Heart right ventricle (tissue), 16 donors: ENCODE measurements around the gene FAM149A. TPM values are rescaled to one million over a fixed set of nuclear protein-coding genes. Genes with fewer than 3 reads are reported as not detected.

Experiments used
- ATAC-seq, 8 donors: fragments of 200-7000 bp; cut with Tn5 transposase; one replicate each; pipeline ENCODE4 v1.9.1; 2020; ENCODE audit warnings: mild to moderate bottlenecking in 8 of 8, moderate library complexity in 8 of 8, moderate number of reproducible peaks in 1 of 8
- DNase-seq, 2 donors: peaks; one replicate each; pipeline ENCODE4 v3.0.0-alpha.2; 2020
- H3K27ac ChIP-seq, 10 donors: fragments of 200-600 bp; sonication (generic) in 2 of 10; one replicate each; pipeline versions ENCODE4 v1.5.0 to v1.8.0; 2020 to 2022; ENCODE audit warnings: mild to moderate bottlenecking in 3 of 10
- H3K27me3 ChIP-seq, 7 donors: fragments of 200-600 bp; one replicate each; pipeline ENCODE4 v1.8.0; 2021 to 2022; ENCODE audit warnings: mild to moderate bottlenecking in 2 of 7
- H3K36me3 ChIP-seq, 9 donors: fragments of 200-600 bp; sonication (generic) in 1 of 9; one replicate each; pipeline versions ENCODE4 v1.5.0 to v1.8.0; 2020 to 2022; ENCODE audit warnings: mild to moderate bottlenecking in 2 of 9
- H3K4me1 ChIP-seq, 9 donors: fragments of 200-600 bp; sonication (generic) in 1 of 9; one replicate each; pipeline versions ENCODE4 v1.5.0 to v1.8.0; 2020 to 2022; ENCODE audit warnings: mild to moderate bottlenecking in 4 of 9
- H3K4me3 ChIP-seq, 10 donors: fragments of 200-600 bp; sonication (generic) in 2 of 10; one replicate each; pipeline versions ENCODE4 v1.5.0 to v1.8.0; 2020 to 2022; ENCODE audit warnings: mild to moderate bottlenecking in 7 of 10, moderate library complexity in 2 of 10
- H3K9me3 ChIP-seq, 11 donors: fragments of 200-600 bp in 10 of 11; sonication (generic) in 2 of 11; one replicate each; pipeline versions ENCODE4 v1.5.0 to v1.8.0; 2013 to 2022; ENCODE audit warnings: mild to moderate bottlenecking in 2 of 11, control low read depth in 1 of 11, moderate library complexity in 1 of 11
- WGBS, 2 donors: extraction: QIAGEN DNeasy Blood & Tissue Kit; methylation state at CpG; one replicate each; pipeline ENCODE4 v1.1.7; 2013; ENCODE audit warnings: inconsistent platforms in 1 of 2; 5-methylcytosine and 5-hydroxymethylcytosine counted together
- intact Hi-C, 10 donors: fragments of 100-400 bp; cut with DNase I; formaldehyde crosslinking; loops; one replicate each; pipeline versions ENCODE4 v1.11.1 to v1.14.2; 2022
- polyA plus RNA-seq, 2 donors: library from polyadenylated mRNA; stranded (reverse); fragments of 200-250 nt; gene quantifications; one replicate each; pipeline ENCODE4 v1.2.3, GENCODE V29; 2013
- total RNA-seq, 10 donors: library from RNA; stranded (reverse); fragmentation: NEBNext Ultra II Directional in 3 of 10; extraction: Animal tissue kit (Norgen Biotek cat#: 25700) in 3 of 10; gene quantifications; one replicate each; pipeline versions ENCODE4 v1.2.1 to v1.2.4, GENCODE V29; 2021 to 2023
- TF ChIP-seq, protein P1 (sequence below), 9 donors: fragments of 200-600 bp; sonication (generic) in 2 of 9; IDR thresholded peaks; one replicate each; pipeline versions ENCODE4 v1.5.0 to v1.8.0; 2021 to 2022; ENCODE audit warnings: antibody characterized with exemption in 9 of 9, mild to moderate bottlenecking in 5 of 9, moderate library complexity in 1 of 9
- donor health status: Arrhythmogenic right ventricular cardiomyopathy.
- donor health status: ischemic (EF 13 %, LVEDD 7.1; RV severe dilation, severe dysfunction).
- donor health status: healthy with polysubstance abuse.
- donor health status: DM: no; HTN: yes; CAD: no.
- donor health status: DM: no; HTN: no; CAD: no.
- donor health status: ischemic (EF 25% LVEDD 6.9; RV normal size, moderate dysfunction).
- donor health status: ischemic (EF 25% LVEDD 5.7; RV mildly dilated, moderate dysfunction).
- donor health status: healthy.
- donor health status: DM: yes; HTN: yes; CAD: no.
- donor health status: Ischemic cardiomyopathy.
- donor health status: ischemic (EF 35%, LVEDD 5.7; RV mildly dilated, moderate dysfunction).
- donor health status: nonischemic (EF 11% LVEDD 7.7; RV severe dilation, severe dysfunction).
- donor health status: DM: yes; HTN: yes; CAD: no.
- donor health status: PGD.
- donor health status: ischemic (EF 29% LVEDD 5.4; RV normal size, mild dysfunction).
- donor health status: nonischemic (EF 23%, LVEDD 6.1; RV moderate dilation, normal function).

Gene FAM149A
- total and polyA plus RNA-seq, 12 donors = 1.2 to 13.7 (median 9.8) TPM

DNA sequence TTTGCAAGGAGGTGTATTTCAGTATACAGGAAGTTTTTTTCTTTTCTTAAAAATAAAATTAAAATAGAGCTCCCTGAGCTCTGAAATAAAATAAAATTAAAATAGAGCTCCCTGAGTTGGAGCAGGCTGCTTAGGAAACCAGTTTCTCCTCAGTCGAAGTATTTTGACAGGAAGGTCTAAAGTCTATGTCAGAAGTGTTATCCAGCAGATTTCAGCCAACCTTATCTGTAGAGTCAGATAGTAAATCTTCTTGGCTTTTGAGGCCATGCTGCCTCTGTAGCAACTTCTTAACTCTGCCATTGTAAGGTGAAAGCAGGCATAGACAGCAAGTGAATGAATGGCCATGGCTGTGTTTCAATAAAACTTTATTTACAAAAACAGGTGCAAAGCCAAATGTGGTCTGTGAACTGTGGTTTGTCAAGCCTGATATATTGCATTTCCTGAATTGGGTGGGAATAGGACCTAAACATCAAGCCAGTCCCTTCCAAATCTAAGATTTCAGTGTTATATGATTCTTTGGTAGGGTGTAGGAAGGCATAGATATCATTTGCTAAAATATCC, 113.3 kb downstream of the FAM149A start:
- TF ChIP-seq, protein P1, sequence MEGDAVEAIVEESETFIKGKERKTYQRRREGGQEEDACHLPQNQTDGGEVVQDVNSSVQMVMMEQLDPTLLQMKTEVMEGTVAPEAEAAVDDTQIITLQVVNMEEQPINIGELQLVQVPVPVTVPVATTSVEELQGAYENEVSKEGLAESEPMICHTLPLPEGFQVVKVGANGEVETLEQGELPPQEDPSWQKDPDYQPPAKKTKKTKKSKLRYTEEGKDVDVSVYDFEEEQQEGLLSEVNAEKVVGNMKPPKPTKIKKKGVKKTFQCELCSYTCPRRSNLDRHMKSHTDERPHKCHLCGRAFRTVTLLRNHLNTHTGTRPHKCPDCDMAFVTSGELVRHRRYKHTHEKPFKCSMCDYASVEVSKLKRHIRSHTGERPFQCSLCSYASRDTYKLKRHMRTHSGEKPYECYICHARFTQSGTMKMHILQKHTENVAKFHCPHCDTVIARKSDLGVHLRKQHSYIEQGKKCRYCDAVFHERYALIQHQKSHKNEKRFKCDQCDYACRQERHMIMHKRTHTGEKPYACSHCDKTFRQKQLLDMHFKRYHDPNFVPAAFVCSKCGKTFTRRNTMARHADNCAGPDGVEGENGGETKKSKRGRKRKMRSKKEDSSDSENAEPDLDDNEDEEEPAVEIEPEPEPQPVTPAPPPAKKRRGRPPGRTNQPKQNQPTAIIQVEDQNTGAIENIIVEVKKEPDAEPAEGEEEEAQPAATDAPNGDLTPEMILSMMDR (IDR thresholded peaks at IDR 0.05) = no peak
- WGBS, 2 donors = 37 to 58% methylated on average over 1 of the region's 1 CpG
- no peak for ATAC-seq
- H3K36me3 ChIP-seq = peaks cover 0 to 3% (median 0%) of the 10 kb centered on the region in 9 donors
- H3K27ac ChIP-seq = no peak overlapping the region
- H3K4me3 ChIP-seq = no peak overlapping the region
- intact Hi-C loops = no loop called here
- H3K27me3 ChIP-seq = no peaks in the 10 kb centered on the region
- DNase-seq = no peak
- no peaks in the 10 kb centered on the region for H3K4me1 ChIP-seq
- no peaks in the 10 kb centered on the region for H3K9me3 ChIP-seq

DNA sequence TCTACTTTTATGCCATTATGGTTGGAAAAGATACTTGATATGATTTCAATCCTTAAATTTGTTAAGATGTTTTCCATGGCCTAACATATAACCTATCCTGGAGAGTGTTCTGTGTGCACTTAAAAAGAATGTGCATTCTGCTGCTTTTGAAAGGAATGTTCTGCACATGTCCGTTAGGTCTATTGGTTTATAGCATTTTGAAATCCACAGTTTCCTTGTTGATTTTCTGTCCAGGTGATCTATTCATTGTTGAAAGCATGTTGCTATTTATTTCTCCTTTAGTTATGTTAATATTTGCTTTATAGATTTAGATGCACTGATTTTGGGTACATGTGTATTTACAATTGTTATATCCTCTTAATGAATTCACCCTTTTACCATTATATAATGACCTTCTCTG, 117.1 kb downstream of the FAM149A start:
- Histone ChIP-seq H3K9me3 (peaks cover 0 to 18% (median 6%) of the 10 kb centered on the region in 11 donors), H3K4me3 (no peak overlapping the region), H3K36me3 (no peaks in the 10 kb centered on the region), H3K27me3 (no peaks in the 10 kb centered on the region), H3K27ac (no peak overlapping the region), H3K4me1 (no peaks in the 10 kb centered on the region)
- DNase-seq = no peak
- ATAC-seq = no peak
- 94 to 95% methylated on average over 1 of the region's 1 CpG for WGBS, 2 donors
- intact Hi-C loops = no loop called here
- TF ChIP-seq, protein P1 (IDR thresholded peaks at IDR 0.05) = no peak

Other genes starting within 250 kb of the FAM149A start
- 10 to 100 TPM in 1 of 10 donors, 1 to 10 TPM in 9; 2.8 to 19.7 (median 4.0) TPM for gene TLR3, start 35.5 kb upstream of the FAM149A start, total RNA-seq
- gene TLR3, start 35.5 kb upstream of the FAM149A start, polyA plus RNA-seq = under 1 TPM; 0.66 to 0.83 TPM
- 10 to 100 TPM; 16.1 to 37.9 (median 25.9) TPM for gene CYP4V2, start 86.9 kb downstream of the FAM149A start, total RNA-seq
- 10 to 100 TPM in 1 of 2 donors, 1 to 10 TPM in 1; 8.1 to 35.3 TPM for gene CYP4V2, start 86.9 kb downstream of the FAM149A start, polyA plus RNA-seq
- 1 to 10 TPM in 6 of 10 donors, under 1 TPM in 4; 0.23 to 1.9 (median 1.1) TPM for gene KLKB1, start 122.8 kb downstream of the FAM149A start, total RNA-seq
- gene KLKB1, start 122.8 kb downstream of the FAM149A start, polyA plus RNA-seq = 1 to 10 TPM in 1 of 2 donors, under 1 TPM in 1; 0.57 to 3.7 TPM
- gene F11, start 161.5 kb downstream of the FAM149A start, total RNA-seq = under 1 TPM in 2 of 10 donors, not detected in 8; 0.16 to 0.37 TPM
- gene F11, start 161.5 kb downstream of the FAM149A start, polyA plus RNA-seq = under 1 TPM in 1 of 2 donors, not detected in 1; 0.09 TPM